Neural cell (in vitro differentiated cells): ENCODE measurements around the gene RBFOX2. TPM values are rescaled to one million over a fixed set of nuclear protein-coding genes. Genes with fewer than 3 reads are reported as not detected.

Experiments
- H2AFZ ChIP-seq: fragments of 200-600, 300-800 bp; sonication (generic), shearing (Covaris generic); 2 replicates; pipeline ENCODE4 v1.6.0; 2014; ENCODE audit warnings: low read depth, mild to moderate bottlenecking, antibody characterized with exemption, low read length, moderate library complexity
- H3F3A ChIP-seq: fragments of 200-600 bp; shearing (Covaris generic); 2 replicates; pipeline ENCODE4 v1.6.1; 2016; ENCODE audit warnings: mild to moderate bottlenecking, moderate library complexity, mixed read lengths, antibody characterized with exemption, low read length; ENCODE audit not compliant: insufficient read depth, poor library complexity, severe bottlenecking
- H3K27ac ChIP-seq: fragments of 200-600, 300-800 bp; sonication (generic), shearing (Covaris generic); 2 replicates; pipeline ENCODE4 v1.5.1; 2014; ENCODE audit warnings: mild to moderate bottlenecking, low read length, moderate library complexity
- H3K27me3 ChIP-seq: fragments of 300-800, 200-600 bp; sonication (generic), shearing (Covaris generic); 2 replicates; pipeline ENCODE4 v1.6.0; 2014; ENCODE audit warnings: mild to moderate bottlenecking, low read depth, low read length, moderate library complexity; ENCODE audit not compliant: insufficient read depth
- H3K36me3 ChIP-seq: fragments of 300-800, 200-600 bp; sonication (generic), shearing (Covaris generic); 2 replicates; pipeline ENCODE4 v1.5.1; 2014; ENCODE audit warnings: mild to moderate bottlenecking, antibody characterized with exemption, low read length, moderate library complexity; ENCODE audit not compliant: insufficient read depth
- H3K4me2 ChIP-seq: fragments of 300-800, 200-600 bp; sonication (generic), shearing (Covaris generic); 2 replicates; pipeline ENCODE4 v1.6.0; 2014; ENCODE audit warnings: mild to moderate bottlenecking, low read length
- H3K4me3 ChIP-seq: fragments of 300-800, 200-600 bp; sonication (generic), shearing (Covaris generic); 2 replicates; pipeline ENCODE4 v1.5.1; 2014; ENCODE audit warnings: mild to moderate bottlenecking, low read length, moderate library complexity
- H3K79me2 ChIP-seq: fragments of 200-600 bp; shearing (Covaris generic); replicated peaks from 2 replicates; pipeline ENCODE4 v1.6.0; 2014; ENCODE audit warnings: mild to moderate bottlenecking, low read length, moderate library complexity; ENCODE audit not compliant: insufficient read depth
- H3K9ac ChIP-seq: fragments of 300-800, 200-600 bp; sonication (generic), shearing (Covaris generic); 2 replicates; pipeline ENCODE4 v1.6.1; 2016; ENCODE audit warnings: mild to moderate bottlenecking, low read length, mixed read lengths
- H3K9me2 ChIP-seq: fragments of 200-600 bp; shearing (Covaris generic); 2 replicates; pipeline ENCODE4 v1.6.1; 2016; ENCODE audit warnings: mild to moderate bottlenecking, low read length, mixed read lengths; ENCODE audit not compliant: insufficient read depth
- H3K9me3 ChIP-seq: fragments of 200-600, 300-800 bp; sonication (generic), shearing (Covaris generic); 2 replicates; pipeline ENCODE4 v1.6.1; 2016; ENCODE audit warnings: mild to moderate bottlenecking, mixed run types, low read length, moderate library complexity, mixed read lengths
- H4K20me1 ChIP-seq: fragments of 200-600 bp; shearing (Covaris generic); 2 replicates; pipeline ENCODE4 v1.6.1; 2016; ENCODE audit warnings: mild to moderate bottlenecking, mixed run types; ENCODE audit not compliant: insufficient read depth
- EP300 ChIP-seq: fragments of 450-650 bp; conservative IDR thresholded peaks from 2 replicates; pipeline ENCODE4 v1.6.1; 2014; ENCODE audit warnings: antibody characterized with exemption, mild to moderate bottlenecking, moderate library complexity; ENCODE audit not compliant: poor library complexity, severe bottlenecking
- EZH2 ChIP-seq: fragments of 200-600, 300-800 bp; shearing (Covaris generic), sonication (generic); IDR thresholded peaks from 2 replicates; pipeline ENCODE4 v1.6.1; 2014; ENCODE audit warnings: antibody characterized with exemption, low read length, borderline replicate concordance, mild to moderate bottlenecking; ENCODE audit not compliant: insufficient read depth, poor library complexity, severe bottlenecking
- MXI1 ChIP-seq: fragments of 450-650 bp; conservative IDR thresholded peaks from 2 replicates; pipeline ENCODE4 v1.6.1; 2014; ENCODE audit warnings: antibody characterized with exemption, mild to moderate bottlenecking; ENCODE audit not compliant: poor library complexity, severe bottlenecking
- POLR2AphosphoS5 ChIP-seq: IDR thresholded peaks from 2 replicates; pipeline ENCODE4 v1.6.1; 2012
- RAD21 ChIP-seq: fragments of 450-650 bp; conservative IDR thresholded peaks from 2 replicates; pipeline ENCODE4 v1.6.1; 2014; ENCODE audit warnings: antibody characterized with exemption, mild to moderate bottlenecking, moderate library complexity
- SMC3 ChIP-seq: fragments of 450-650 bp; conservative IDR thresholded peaks from 2 replicates; pipeline ENCODE4 v1.6.1; 2014; ENCODE audit warnings: antibody characterized with exemption, mild to moderate bottlenecking, moderate library complexity; ENCODE audit not compliant: poor library complexity
- TAF1 ChIP-seq: IDR thresholded peaks from 2 replicates; pipeline ENCODE4 v1.6.1; 2012; ENCODE audit warnings: low read depth
- polyA plus RNA-seq: library from polyadenylated mRNA; depleted of rRNA; stranded (reverse); fragments of >200 nt; gene quantifications from 2 replicates; pipeline ENCODE4 v1.2.3, GENCODE V29; 2014
- TF ChIP-seq, protein P1 (sequence below): IDR thresholded peaks from 2 replicates; pipeline ENCODE4 v1.6.1; 2012; ENCODE audit warnings: borderline replicate concordance
- TF ChIP-seq, protein P2 (sequence below): fragments of 450-650 bp; IDR thresholded peaks from 2 replicates; pipeline ENCODE4 v1.5.1; 2014; ENCODE audit warnings: antibody characterized with exemption, mild to moderate bottlenecking, moderate library complexity; ENCODE audit not compliant: poor library complexity, severe bottlenecking

The RBFOX2 gene
- polyA plus RNA-seq, 1 donor from 2014 or later, result 529 TPM

DNA sequence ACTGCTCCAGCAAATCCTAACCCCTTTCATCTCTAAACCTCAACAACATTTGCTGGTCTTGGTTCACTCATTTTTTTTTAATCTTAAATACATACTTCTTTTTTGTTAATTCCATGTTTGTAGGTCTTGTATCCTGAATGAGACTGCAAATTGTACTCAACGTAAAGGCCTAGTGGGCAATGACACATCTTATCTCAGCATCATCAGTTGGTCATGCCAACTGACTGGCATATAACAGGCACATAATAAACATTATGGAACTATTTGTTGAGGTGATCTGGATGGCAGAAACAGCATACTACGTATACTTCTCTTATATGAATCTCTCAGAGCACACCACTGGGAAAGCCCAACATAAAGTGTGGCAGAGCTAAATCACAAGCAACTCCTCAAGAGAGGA, 116.7 kb downstream of the RBFOX2 start:
- TF ChIP-seq EP300 (no peak), SMC3 (no peak), RAD21 (no peak), POLR2AphosphoS5 (no peak), TAF1 (no peak), EZH2 (no peak), MXI1 (no peak)
- TF ChIP-seq, protein P1, sequence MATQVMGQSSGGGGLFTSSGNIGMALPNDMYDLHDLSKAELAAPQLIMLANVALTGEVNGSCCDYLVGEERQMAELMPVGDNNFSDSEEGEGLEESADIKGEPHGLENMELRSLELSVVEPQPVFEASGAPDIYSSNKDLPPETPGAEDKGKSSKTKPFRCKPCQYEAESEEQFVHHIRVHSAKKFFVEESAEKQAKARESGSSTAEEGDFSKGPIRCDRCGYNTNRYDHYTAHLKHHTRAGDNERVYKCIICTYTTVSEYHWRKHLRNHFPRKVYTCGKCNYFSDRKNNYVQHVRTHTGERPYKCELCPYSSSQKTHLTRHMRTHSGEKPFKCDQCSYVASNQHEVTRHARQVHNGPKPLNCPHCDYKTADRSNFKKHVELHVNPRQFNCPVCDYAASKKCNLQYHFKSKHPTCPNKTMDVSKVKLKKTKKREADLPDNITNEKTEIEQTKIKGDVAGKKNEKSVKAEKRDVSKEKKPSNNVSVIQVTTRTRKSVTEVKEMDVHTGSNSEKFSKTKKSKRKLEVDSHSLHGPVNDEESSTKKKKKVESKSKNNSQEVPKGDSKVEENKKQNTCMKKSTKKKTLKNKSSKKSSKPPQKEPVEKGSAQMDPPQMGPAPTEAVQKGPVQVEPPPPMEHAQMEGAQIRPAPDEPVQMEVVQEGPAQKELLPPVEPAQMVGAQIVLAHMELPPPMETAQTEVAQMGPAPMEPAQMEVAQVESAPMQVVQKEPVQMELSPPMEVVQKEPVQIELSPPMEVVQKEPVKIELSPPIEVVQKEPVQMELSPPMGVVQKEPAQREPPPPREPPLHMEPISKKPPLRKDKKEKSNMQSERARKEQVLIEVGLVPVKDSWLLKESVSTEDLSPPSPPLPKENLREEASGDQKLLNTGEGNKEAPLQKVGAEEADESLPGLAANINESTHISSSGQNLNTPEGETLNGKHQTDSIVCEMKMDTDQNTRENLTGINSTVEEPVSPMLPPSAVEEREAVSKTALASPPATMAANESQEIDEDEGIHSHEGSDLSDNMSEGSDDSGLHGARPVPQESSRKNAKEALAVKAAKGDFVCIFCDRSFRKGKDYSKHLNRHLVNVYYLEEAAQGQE, result no peak
- TF ChIP-seq, protein P2, sequence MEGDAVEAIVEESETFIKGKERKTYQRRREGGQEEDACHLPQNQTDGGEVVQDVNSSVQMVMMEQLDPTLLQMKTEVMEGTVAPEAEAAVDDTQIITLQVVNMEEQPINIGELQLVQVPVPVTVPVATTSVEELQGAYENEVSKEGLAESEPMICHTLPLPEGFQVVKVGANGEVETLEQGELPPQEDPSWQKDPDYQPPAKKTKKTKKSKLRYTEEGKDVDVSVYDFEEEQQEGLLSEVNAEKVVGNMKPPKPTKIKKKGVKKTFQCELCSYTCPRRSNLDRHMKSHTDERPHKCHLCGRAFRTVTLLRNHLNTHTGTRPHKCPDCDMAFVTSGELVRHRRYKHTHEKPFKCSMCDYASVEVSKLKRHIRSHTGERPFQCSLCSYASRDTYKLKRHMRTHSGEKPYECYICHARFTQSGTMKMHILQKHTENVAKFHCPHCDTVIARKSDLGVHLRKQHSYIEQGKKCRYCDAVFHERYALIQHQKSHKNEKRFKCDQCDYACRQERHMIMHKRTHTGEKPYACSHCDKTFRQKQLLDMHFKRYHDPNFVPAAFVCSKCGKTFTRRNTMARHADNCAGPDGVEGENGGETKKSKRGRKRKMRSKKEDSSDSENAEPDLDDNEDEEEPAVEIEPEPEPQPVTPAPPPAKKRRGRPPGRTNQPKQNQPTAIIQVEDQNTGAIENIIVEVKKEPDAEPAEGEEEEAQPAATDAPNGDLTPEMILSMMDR, result no peak
- H3K4me2 ChIP-seq, result no peak overlapping the region
- H3K9me2 ChIP-seq, result no peaks in the 10 kb centered on the region

DNA sequence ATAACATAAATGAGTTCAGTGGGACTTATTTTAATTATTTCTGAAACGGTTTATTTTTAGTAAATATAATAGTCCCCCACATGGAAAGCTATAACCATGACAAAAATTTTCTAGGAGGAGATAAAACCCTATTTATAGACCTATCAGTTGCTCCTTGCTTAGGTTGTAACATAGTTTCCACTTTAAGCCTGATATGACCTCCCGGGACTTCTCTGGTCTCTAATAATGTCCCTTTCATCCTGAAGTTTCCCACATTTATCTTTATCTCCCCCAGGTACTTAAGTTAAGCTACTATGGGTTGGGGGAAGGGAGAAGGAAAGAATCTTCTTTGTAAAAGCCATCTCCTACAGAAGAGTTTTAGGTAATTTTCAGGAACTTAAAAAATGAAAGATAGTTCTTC, 117.7 kb downstream of the RBFOX2 start:
- Histone ChIP-seq H3K79me2 (peaks cover 41% of the 10 kb centered on the region), H3K4me2 (no peak overlapping the region), H3K9me2 (no peaks in the 10 kb centered on the region), H3K27me3 (no peaks in the 10 kb centered on the region), H4K20me1 (peaks cover 6% of the 10 kb centered on the region), H3K9me3 (no peaks in the 10 kb centered on the region), H3K4me3 (no peak overlapping the region), H3K36me3 (no peaks in the 10 kb centered on the region), H3K9ac (no peak overlapping the region), H3K27ac (no peak overlapping the region), H2AFZ (no peak overlapping the region), H3F3A (peaks cover 9% of the 10 kb centered on the region)
- TF ChIP-seq, protein P2, result no peak
- TF ChIP-seq POLR2AphosphoS5, result no peak
- TF ChIP-seq TAF1, result no peak
- TF ChIP-seq EP300, result no peak
- TF ChIP-seq SMC3, result no peak
- no peak for TF ChIP-seq EZH2
- TF ChIP-seq RAD21, result no peak
- TF ChIP-seq, protein P1, result no peak
- no peak for TF ChIP-seq MXI1

More for the DNA sequence above, 116.7 kb downstream of the RBFOX2 start:
- peaks cover 5% of the 10 kb centered on the region for H4K20me1 ChIP-seq
- no peak overlapping the region for H3K9ac ChIP-seq
- peaks cover 43% of the 10 kb centered on the region for H3K79me2 ChIP-seq
- H3K36me3 ChIP-seq, result no peaks in the 10 kb centered on the region
- no peak overlapping the region for H2AFZ ChIP-seq
- H3K27ac ChIP-seq, result no peak overlapping the region
- no peak overlapping the region for H3K4me3 ChIP-seq
- H3K27me3 ChIP-seq, result no peaks in the 10 kb centered on the region
- H3K9me3 ChIP-seq, result no peaks in the 10 kb centered on the region
- H3F3A ChIP-seq, result peaks cover 9% of the 10 kb centered on the region
